Neural cell (in vitro differentiated cells): Measurements from ENCODE around the gene UNC5B. TPM values are rescaled to one million over a fixed set of nuclear protein-coding genes. Genes with fewer than 3 reads are reported as not detected.

ENCODE experiments used
- H2AFZ ChIP-seq: fragments of 200-600, 300-800 bp; sonication (generic), shearing (Covaris generic); 2 replicates; pipeline ENCODE4 v1.6.0; 2014; ENCODE audit warnings: low read depth, mild to moderate bottlenecking, antibody characterized with exemption, low read length, moderate library complexity
- H3F3A ChIP-seq: fragments of 200-600 bp; shearing (Covaris generic); 2 replicates; pipeline ENCODE4 v1.6.1; 2016; ENCODE audit warnings: mild to moderate bottlenecking, moderate library complexity, mixed read lengths, antibody characterized with exemption, low read length; ENCODE audit not compliant: insufficient read depth, poor library complexity, severe bottlenecking
- H3K27ac ChIP-seq: fragments of 200-600, 300-800 bp; sonication (generic), shearing (Covaris generic); 2 replicates; pipeline ENCODE4 v1.5.1; 2014; ENCODE audit warnings: mild to moderate bottlenecking, low read length, moderate library complexity
- H3K27me3 ChIP-seq: fragments of 300-800, 200-600 bp; sonication (generic), shearing (Covaris generic); 2 replicates; pipeline ENCODE4 v1.6.0; 2014; ENCODE audit warnings: mild to moderate bottlenecking, low read depth, low read length, moderate library complexity; ENCODE audit not compliant: insufficient read depth
- H3K36me3 ChIP-seq: fragments of 300-800, 200-600 bp; sonication (generic), shearing (Covaris generic); 2 replicates; pipeline ENCODE4 v1.5.1; 2014; ENCODE audit warnings: mild to moderate bottlenecking, antibody characterized with exemption, low read length, moderate library complexity; ENCODE audit not compliant: insufficient read depth
- H3K4me2 ChIP-seq: fragments of 300-800, 200-600 bp; sonication (generic), shearing (Covaris generic); 2 replicates; pipeline ENCODE4 v1.6.0; 2014; ENCODE audit warnings: mild to moderate bottlenecking, low read length
- H3K4me3 ChIP-seq: fragments of 300-800, 200-600 bp; sonication (generic), shearing (Covaris generic); 2 replicates; pipeline ENCODE4 v1.5.1; 2014; ENCODE audit warnings: mild to moderate bottlenecking, low read length, moderate library complexity
- H3K79me2 ChIP-seq: fragments of 200-600 bp; shearing (Covaris generic); replicated peaks from 2 replicates; pipeline ENCODE4 v1.6.0; 2014; ENCODE audit warnings: mild to moderate bottlenecking, low read length, moderate library complexity; ENCODE audit not compliant: insufficient read depth
- H3K9ac ChIP-seq: fragments of 300-800, 200-600 bp; sonication (generic), shearing (Covaris generic); 2 replicates; pipeline ENCODE4 v1.6.1; 2016; ENCODE audit warnings: mild to moderate bottlenecking, low read length, mixed read lengths
- H3K9me2 ChIP-seq: fragments of 200-600 bp; shearing (Covaris generic); 2 replicates; pipeline ENCODE4 v1.6.1; 2016; ENCODE audit warnings: mild to moderate bottlenecking, low read length, mixed read lengths; ENCODE audit not compliant: insufficient read depth
- H3K9me3 ChIP-seq: fragments of 200-600, 300-800 bp; sonication (generic), shearing (Covaris generic); 2 replicates; pipeline ENCODE4 v1.6.1; 2016; ENCODE audit warnings: mild to moderate bottlenecking, mixed run types, low read length, moderate library complexity, mixed read lengths
- H4K20me1 ChIP-seq: fragments of 200-600 bp; shearing (Covaris generic); 2 replicates; pipeline ENCODE4 v1.6.1; 2016; ENCODE audit warnings: mild to moderate bottlenecking, mixed run types; ENCODE audit not compliant: insufficient read depth
- EP300 ChIP-seq: fragments of 450-650 bp; conservative IDR thresholded peaks from 2 replicates; pipeline ENCODE4 v1.6.1; 2014; ENCODE audit warnings: antibody characterized with exemption, mild to moderate bottlenecking, moderate library complexity; ENCODE audit not compliant: poor library complexity, severe bottlenecking
- EZH2 ChIP-seq: fragments of 200-600, 300-800 bp; shearing (Covaris generic), sonication (generic); IDR thresholded peaks from 2 replicates; pipeline ENCODE4 v1.6.1; 2014; ENCODE audit warnings: antibody characterized with exemption, low read length, borderline replicate concordance, mild to moderate bottlenecking; ENCODE audit not compliant: insufficient read depth, poor library complexity, severe bottlenecking
- MXI1 ChIP-seq: fragments of 450-650 bp; conservative IDR thresholded peaks from 2 replicates; pipeline ENCODE4 v1.6.1; 2014; ENCODE audit warnings: antibody characterized with exemption, mild to moderate bottlenecking; ENCODE audit not compliant: poor library complexity, severe bottlenecking
- POLR2AphosphoS5 ChIP-seq: IDR thresholded peaks from 2 replicates; pipeline ENCODE4 v1.6.1; 2012
- RAD21 ChIP-seq: fragments of 450-650 bp; conservative IDR thresholded peaks from 2 replicates; pipeline ENCODE4 v1.6.1; 2014; ENCODE audit warnings: antibody characterized with exemption, mild to moderate bottlenecking, moderate library complexity
- SMC3 ChIP-seq: fragments of 450-650 bp; conservative IDR thresholded peaks from 2 replicates; pipeline ENCODE4 v1.6.1; 2014; ENCODE audit warnings: antibody characterized with exemption, mild to moderate bottlenecking, moderate library complexity; ENCODE audit not compliant: poor library complexity
- TAF1 ChIP-seq: IDR thresholded peaks from 2 replicates; pipeline ENCODE4 v1.6.1; 2012; ENCODE audit warnings: low read depth
- polyA plus RNA-seq: library from polyadenylated mRNA; depleted of rRNA; stranded (reverse); fragments of >200 nt; gene quantifications from 2 replicates; pipeline ENCODE4 v1.2.3, GENCODE V29; 2014
- TF ChIP-seq, protein P1 (sequence below): fragments of 450-650 bp; IDR thresholded peaks from 2 replicates; pipeline ENCODE4 v1.5.1; 2014; ENCODE audit warnings: antibody characterized with exemption, mild to moderate bottlenecking, moderate library complexity; ENCODE audit not compliant: poor library complexity, severe bottlenecking
- TF ChIP-seq, protein P2 (sequence below): IDR thresholded peaks from 2 replicates; pipeline ENCODE4 v1.6.1; 2012; ENCODE audit warnings: borderline replicate concordance

Gene UNC5B
- polyA plus RNA-seq, 1 donor from 2014 or later: 2.0 TPM

DNA sequence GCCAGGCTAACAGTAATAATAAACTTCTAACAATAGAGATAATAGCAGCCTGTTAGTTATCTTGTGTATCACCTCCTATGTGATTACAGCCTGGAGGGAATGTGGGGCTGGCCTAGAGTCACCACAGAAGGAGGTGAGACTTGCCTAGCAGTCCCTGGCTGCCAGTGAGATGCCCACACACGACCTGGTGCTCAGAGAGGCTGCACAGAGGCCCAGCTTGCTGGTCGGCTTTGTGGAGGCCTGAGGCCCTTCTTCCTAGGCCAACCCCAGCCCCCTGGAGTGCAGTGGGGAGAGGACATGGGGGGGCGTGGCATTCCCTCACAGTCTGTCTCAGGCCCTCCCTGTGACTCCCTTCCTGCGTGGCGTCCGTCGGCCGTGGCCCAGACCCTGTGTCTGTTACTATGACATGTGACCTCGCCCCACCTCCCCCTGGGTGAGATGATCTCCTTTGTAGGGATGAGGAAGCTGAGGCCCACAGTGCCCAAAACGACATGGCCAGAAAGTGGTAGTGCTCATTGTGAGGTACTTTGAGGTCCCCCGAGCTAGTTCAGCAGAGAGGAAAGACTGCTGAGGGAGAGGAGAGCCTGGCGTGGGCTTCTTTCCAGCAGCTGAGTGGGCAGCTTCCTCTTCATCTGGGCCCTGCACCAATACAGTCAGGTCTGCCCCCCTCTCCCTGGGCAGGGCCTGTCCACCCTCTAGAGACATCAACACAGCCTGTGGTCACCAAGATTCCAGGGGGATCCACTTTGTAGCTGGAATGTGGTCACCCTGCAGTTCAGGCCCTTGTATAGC lies 29.7 kb downstream of the UNC5B start:
- Histone ChIP-seq H3K27ac (no peak overlapping the region), H3K4me3 (no peak overlapping the region), H2AFZ (no peak overlapping the region), H3K4me2 (no peak overlapping the region), H4K20me1 (no peaks in the 10 kb centered on the region), H3K36me3 (no peaks in the 10 kb centered on the region), H3K9me3 (no peaks in the 10 kb centered on the region), H3K79me2 (no peaks in the 10 kb centered on the region), H3K9me2 (no peaks in the 10 kb centered on the region), H3K27me3 (no peaks in the 10 kb centered on the region), H3F3A (no peaks in the 10 kb centered on the region), H3K9ac (no peak overlapping the region)
- TF ChIP-seq, protein P1, sequence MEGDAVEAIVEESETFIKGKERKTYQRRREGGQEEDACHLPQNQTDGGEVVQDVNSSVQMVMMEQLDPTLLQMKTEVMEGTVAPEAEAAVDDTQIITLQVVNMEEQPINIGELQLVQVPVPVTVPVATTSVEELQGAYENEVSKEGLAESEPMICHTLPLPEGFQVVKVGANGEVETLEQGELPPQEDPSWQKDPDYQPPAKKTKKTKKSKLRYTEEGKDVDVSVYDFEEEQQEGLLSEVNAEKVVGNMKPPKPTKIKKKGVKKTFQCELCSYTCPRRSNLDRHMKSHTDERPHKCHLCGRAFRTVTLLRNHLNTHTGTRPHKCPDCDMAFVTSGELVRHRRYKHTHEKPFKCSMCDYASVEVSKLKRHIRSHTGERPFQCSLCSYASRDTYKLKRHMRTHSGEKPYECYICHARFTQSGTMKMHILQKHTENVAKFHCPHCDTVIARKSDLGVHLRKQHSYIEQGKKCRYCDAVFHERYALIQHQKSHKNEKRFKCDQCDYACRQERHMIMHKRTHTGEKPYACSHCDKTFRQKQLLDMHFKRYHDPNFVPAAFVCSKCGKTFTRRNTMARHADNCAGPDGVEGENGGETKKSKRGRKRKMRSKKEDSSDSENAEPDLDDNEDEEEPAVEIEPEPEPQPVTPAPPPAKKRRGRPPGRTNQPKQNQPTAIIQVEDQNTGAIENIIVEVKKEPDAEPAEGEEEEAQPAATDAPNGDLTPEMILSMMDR: no peak
- TF ChIP-seq POLR2AphosphoS5 (no peak), TAF1 (no peak), EZH2 (no peak), EP300 (no peak), RAD21 (no peak), SMC3 (no peak), MXI1 (no peak)
- TF ChIP-seq, protein P2, sequence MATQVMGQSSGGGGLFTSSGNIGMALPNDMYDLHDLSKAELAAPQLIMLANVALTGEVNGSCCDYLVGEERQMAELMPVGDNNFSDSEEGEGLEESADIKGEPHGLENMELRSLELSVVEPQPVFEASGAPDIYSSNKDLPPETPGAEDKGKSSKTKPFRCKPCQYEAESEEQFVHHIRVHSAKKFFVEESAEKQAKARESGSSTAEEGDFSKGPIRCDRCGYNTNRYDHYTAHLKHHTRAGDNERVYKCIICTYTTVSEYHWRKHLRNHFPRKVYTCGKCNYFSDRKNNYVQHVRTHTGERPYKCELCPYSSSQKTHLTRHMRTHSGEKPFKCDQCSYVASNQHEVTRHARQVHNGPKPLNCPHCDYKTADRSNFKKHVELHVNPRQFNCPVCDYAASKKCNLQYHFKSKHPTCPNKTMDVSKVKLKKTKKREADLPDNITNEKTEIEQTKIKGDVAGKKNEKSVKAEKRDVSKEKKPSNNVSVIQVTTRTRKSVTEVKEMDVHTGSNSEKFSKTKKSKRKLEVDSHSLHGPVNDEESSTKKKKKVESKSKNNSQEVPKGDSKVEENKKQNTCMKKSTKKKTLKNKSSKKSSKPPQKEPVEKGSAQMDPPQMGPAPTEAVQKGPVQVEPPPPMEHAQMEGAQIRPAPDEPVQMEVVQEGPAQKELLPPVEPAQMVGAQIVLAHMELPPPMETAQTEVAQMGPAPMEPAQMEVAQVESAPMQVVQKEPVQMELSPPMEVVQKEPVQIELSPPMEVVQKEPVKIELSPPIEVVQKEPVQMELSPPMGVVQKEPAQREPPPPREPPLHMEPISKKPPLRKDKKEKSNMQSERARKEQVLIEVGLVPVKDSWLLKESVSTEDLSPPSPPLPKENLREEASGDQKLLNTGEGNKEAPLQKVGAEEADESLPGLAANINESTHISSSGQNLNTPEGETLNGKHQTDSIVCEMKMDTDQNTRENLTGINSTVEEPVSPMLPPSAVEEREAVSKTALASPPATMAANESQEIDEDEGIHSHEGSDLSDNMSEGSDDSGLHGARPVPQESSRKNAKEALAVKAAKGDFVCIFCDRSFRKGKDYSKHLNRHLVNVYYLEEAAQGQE: no peak

DNA sequence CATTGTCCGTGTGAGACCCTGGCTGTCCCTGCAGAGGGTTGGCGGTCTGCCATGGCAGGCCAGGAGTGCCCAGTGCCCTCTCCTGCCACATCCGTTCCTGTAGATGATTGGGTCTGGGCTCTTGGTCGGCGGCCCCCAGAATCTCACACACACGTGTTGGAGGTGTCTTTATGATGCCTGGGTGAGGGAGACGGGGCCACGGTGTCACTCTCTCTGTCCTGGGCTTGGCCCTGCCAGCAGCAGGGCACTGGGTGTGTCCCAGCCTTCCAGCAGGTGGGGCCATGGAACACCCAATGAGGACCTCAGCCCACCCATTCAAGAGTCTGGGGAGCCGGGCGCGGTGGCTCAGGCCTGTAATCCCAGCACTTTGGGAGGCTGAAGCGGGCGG lies 30.2 kb downstream of the UNC5B start:
- Histone ChIP-seq H4K20me1 (no peaks in the 10 kb centered on the region), H3K79me2 (no peaks in the 10 kb centered on the region), H3K9ac (no peak overlapping the region)

More for the DNA sequence above, 30.2 kb downstream of the UNC5B start:
- Histone ChIP-seq H3K9me3 (no peaks in the 10 kb centered on the region), H3F3A (no peaks in the 10 kb centered on the region), H2AFZ (no peak overlapping the region), H3K27me3 (no peaks in the 10 kb centered on the region), H3K4me3 (no peak overlapping the region), H3K36me3 (no peaks in the 10 kb centered on the region), H3K27ac (no peak overlapping the region), H3K4me2 (no peak overlapping the region), H3K9me2 (no peaks in the 10 kb centered on the region)
- no peak for TF ChIP-seq EP300
- TF ChIP-seq, protein P2: no peak
- TF ChIP-seq MXI1: no peak
- no peak for TF ChIP-seq RAD21
- no peak for TF ChIP-seq TAF1
- no peak for TF ChIP-seq EZH2
- TF ChIP-seq SMC3: no peak
- TF ChIP-seq, protein P1: no peak
- TF ChIP-seq POLR2AphosphoS5: no peak
